Stimulated activated CD8-positive, alpha-beta memory T cell treated with anti-CD3 and anti-CD28 coated beads, Interleukin-15, amount 100 ng/mL, for 48 hours (primary cell): Measurements from ENCODE around the gene CCK.

ENCODE experiments used
- DNase-seq, 2 donors: peaks; one replicate each; pipeline ENCODE4 v3.0.0-alpha.2; 2020; ENCODE audit warnings: low read depth in 2 of 2

CCK gene

DNA sequence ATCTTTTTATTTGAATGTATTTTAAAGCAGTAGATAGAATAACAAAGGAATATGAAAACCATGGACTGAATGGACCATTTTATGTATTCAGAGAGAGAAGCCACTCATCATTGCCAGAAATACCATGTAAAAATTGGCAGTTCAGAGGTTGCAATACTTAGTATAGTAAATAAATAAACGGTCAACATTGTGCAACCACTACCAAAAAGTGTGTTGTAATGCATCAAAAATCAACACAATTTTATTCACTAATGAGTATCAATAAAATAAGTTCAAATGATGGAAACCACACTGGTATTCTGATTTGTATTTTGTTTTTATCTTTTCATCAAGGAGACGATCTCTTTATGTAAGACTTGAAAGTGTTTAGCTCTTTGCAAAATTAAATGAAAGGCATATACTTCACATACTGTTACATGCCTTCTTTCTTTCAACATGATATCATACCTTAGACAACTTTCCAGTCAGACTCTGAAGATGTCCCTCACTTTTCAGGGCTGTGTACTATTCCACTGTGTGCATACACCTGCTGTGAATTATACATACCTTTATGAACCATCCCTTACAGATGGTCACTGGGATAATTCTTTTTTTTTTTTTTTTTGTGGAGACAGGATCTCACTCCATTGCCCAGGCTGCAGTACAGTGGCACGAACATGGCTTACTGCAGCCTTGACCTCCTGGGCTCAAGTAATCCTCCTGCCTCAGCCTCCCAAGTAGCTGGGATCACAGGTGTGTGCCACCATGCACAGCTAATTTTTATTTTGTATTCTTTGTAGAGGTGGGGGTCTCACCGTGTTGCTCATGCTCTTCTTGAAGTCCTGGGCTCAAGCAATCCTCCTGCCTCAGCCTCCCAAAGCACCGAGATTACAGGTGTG is 40.3 kb downstream of the CCK start:
- no peak for DNase-seq

DNA sequence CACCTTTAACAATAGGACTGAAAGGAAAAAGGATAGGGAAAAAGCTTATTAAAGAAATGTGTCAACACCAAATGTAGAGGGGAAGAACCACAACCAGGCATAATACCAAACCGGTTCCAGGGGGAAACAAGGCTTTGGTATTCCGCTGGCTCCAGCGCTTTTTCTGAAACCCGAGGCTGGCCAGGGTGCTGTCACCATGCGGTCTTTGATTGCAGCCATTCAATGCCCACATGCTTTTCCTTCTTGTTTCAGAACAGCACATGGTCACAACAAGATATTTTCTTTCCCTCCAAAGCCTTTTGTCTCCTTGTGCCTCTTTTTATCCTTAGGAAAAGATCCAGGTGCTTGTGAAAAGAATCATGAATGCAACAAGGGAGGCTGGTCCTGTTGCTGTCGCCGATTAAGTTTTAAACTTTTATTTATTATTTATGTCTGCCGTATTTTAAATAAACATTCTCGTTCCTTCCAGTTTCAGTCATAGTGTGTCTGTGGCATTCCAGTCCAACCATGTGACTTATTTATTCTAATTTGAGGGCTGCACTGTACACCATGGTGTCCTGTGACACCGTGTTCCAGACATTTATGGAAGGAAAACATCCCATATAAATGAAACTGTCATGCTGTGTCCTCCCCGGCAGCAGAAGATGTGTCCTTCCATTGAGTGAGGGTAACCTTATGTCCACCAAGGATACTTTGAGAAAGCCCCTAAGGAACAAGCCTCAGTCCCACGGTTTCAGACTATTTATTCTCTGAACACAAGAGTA is 41.1 kb downstream of the CCK start:
- DNase-seq = no peak

DNA sequence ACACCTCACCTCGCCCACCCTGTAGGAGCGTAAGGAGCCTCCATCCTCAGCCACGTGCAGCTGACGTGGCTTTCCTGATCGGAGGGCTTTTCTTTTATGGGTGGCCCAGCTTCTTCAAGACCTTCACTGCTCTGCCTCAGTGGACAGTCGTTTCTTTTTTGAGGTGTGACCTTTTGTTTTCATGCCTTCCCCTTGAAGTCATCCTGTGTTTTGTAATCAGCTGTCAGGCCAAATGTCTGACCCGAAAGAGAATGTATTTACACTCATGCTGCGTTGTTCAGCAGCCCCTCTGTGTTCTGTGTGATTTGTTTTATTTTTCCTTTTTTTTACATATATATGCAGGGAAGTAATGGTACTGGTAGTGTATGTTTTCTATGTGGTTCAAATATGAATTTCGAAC is 41.8 kb downstream of the CCK start:
- DNase-seq = no peak

DNA sequence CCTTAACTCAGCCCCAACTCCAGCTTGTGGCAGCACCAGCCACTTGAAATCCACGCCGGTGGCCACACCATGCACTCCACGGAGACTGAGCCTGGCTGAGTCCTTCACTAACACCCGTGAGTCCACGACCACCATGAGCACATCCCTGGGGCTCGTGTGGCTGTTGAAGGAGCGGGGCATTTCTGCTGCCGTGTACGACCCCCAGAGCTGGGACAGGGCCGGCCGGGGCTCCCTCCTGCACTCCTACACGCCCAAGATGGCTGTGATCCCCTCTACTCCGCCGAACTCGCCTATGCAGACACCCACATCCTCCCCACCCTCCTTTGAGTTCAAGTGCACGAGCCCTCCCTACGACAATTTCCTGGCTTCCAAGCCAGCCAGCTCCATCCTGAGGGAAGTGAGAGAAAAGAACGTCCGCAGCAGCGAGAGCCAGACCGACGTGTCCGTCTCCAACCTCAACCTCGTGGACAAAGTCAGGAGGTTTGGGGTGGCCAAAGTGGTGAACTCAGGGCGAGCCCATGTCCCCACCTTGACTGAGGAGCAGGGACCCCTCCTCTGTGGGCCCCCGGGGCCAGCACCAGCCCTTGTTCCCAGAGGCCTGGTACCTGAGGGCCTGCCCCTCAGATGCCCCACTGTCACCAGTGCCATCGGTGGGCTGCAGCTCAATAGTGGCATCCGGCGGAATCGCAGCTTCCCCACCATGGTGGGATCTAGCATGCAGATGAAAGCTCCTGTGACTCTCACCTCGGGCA is 42.9 kb downstream of the CCK start:
- DNase-seq = no peak

DNA sequence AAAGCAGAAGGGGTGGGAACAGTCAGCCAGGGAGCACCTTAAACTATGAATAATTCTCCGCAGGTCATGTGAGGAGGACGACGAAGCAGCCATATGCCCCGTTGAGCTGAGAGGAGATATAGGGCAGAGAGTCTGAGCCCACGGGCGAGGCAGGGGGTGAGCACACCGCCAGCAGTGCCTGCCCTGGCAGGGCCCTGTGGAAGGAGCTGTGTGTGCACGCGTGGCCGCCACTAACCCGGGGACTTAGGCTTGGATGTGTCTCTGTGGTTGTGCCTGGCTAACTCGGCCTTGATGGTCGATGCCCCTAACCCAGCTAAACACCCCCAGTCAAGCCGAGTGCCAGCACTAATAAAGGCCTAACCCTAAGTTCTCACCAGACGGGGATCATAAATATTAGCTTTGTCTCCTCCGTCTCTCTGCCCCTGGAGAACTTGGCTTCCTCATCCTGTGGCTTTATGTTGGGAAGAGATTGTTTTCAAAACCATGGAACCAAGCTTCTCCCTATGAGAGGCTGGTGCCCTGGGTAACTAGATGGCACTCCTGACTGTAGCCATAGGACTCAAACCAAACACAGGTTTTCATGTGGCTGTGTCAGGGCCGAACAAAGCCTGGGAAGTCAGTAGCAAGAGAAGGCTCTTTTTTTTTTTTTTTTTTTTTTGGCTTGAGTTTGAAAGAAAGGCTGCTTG is 45.4 kb downstream of the CCK start:
- no peak for DNase-seq

DNA sequence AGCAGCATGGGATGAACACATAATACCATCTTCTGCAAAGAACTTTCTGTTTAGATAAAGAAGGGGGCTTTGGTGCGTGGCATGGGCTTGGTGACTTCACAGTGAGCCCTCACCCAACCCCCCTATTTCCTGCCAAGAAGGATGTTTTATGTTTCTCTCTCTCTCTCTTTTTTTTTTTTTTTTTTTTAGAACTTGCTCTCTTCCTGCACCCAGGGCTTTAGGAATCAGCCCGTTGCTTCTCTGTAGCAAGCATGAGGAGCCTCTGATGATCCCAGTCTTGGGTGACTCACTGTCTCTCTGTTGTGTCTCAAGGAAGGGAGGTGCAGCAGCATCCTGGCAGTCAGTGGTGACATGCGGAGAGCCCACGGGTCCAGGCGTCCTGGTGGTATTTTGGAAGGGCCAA is 49.1 kb downstream of the CCK start:
- no peak for DNase-seq

DNA sequence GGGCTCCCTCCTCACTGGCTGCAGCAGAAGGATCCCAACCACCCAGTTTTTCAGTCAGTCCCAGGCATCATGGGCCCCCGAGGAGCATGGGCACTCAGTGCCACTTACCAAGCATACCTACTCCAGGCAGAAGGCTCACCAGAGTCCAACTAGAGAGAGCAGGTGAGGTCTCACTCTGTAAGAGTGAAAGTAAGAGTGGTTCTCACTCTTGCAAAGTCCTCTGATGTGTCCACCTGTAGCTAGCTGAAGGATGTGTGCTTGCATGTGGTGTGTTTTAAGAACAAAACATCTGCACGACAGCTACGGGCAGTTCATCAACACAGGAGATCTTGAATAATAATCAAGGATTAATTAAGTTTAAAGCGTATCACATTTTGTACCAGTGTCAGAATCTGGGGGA is 49.7 kb downstream of the CCK start:
- DNase-seq = no peak

DNA sequence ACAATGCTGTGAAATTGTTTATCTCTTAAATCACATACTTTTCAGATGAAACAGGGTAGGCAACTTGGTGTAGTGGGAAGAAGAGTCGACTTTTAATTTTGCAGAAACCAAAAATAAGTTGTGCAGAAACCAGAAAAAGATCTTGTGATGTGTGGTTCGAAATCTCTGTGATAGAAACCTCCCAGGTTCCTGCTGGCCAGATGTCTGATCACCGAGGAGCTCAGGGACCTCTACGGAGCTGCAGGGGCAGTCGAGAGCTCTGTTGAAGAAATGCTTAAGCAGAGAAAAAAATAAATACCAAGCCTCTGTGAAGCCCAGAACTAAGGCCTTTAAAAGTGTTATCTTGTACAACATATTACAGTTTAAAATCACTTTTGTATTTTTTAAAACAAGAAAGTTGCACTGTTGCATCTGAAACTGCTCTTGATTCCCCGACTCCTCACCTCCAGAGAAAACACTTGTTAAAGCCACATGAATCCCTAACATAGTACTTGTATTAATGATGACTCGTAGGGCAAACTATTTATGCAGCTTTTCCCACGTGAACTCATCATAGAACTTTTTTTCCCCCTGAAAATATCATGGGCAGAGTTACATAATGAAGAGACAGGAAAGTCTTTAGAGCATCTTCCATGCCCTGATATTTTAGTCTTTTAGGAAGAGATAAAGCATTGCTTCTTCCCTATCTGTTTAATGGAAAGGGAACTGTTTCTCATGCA is 51.3 kb downstream of the CCK start:
- DNase-seq = no peak

DNA sequence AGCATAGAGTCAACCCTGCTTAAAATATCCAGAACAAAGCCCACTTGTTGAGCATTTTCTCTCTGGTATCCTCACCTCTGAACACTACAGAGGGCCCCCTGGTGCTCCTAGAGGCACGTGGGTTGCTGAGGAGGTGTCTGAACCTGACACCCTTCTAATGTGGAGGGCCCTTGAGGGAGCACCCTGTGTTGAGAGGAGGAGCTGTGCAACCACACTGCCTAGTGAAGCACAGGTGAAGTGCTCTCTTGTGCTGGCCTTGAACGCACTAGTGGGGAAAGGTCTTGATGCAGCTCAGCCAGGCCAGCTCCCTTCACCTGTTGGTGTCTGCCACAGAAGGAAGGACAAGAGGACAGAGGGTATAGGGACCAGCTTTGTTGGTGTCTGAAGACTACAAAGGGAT is 51.9 kb downstream of the CCK start:
- no peak for DNase-seq

DNA sequence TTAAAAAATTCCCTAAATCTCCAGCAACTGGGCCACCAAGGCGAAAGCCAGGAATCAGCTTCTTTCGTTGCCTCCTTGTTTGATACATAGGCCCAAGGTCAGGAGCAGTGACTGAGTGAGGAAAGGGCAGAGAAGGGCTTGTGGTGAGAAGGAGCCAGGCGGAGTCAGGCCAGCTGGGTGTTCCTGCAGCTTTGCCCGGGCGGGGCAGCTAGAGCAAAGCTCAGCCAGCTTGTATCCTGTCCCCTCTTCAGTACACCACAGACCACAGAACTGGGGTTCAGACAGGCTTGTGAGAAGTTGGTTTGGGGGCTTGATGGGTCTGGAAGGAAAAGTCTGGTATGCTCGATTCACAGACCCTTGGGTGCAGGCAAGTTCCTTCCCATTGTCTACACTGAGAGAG is 52.6 kb downstream of the CCK start:
- no peak for DNase-seq

DNA sequence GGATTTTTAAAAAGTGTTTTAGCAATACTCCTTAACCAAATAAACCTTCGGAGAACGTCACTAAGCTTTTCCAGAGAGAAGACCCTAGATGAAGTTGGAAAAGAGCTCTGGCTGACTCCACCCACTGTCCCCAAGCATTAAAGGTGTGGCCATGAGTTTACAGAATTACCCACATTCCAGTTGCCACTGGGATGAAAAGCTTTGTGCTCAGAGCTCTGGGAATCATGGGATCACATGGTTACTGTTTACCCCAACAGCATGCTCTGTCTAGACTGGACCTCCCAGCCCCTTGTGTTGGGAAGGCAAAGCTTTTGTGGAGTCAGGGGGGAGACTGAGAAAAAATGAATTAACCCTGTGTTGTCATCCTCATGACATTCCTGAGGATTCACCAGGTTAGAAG is 55.3 kb downstream of the CCK start:
- DNase-seq = no peak

DNA sequence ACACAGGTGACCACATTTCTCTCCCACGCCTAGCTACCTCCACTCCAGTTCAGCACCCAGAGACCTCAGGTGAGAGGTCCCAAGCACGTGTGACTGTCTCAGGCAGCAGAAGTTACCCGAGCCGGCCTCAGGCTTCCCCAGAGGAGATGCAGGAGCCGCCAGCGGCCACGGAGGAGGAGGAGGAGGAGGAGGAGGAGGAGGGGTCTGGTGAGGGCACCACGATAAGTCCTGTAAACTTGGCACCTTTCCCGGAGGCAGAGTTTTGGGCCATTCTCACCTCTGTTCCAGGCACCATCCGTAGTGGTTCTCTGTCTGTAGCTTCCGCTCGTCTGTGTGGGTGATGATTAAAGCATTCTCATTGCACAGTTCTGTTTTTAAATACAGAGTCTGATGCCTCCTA is 56.1 kb downstream of the CCK start:
- DNase-seq = no peak
